Heart left ventricle (tissue), 16 donors: Measurements from ENCODE around the gene PRG2. TPM values are rescaled to one million over a fixed set of nuclear protein-coding genes. Genes with fewer than 3 reads are reported as not detected.

Experiments
- ATAC-seq, 4 donors: fragments of 200-7000 bp; cut with Tn5 transposase; one replicate each; pipeline ENCODE4 v1.9.1; 2020 to 2022; ENCODE audit warnings: moderate library complexity in 4 of 4, mild to moderate bottlenecking in 3 of 4, moderate number of reproducible peaks in 1 of 4
- DNase-seq, 5 donors: peaks; one replicate each; pipeline ENCODE4 v3.0.0-alpha.2; 2020
- H3K27ac ChIP-seq, 12 donors: fragments of 200-600 bp; sonication (generic) in 4 of 12; one replicate each; pipeline versions ENCODE4 v1.5.0 to v1.8.0; 2016 to 2022; ENCODE audit warnings: mild to moderate bottlenecking in 2 of 12
- H3K27me3 ChIP-seq, 9 donors: fragments of 200-600 bp; sonication (generic) in 2 of 9; one replicate each; pipeline versions ENCODE4 v1.5.1 to v1.8.0; 2016 to 2022; ENCODE audit warnings: mild to moderate bottlenecking in 3 of 9
- H3K36me3 ChIP-seq, 9 donors: fragments of 200-600 bp; sonication (generic) in 2 of 9; one replicate each; pipeline versions ENCODE4 v1.5.0 to v1.8.0; 2018 to 2022; ENCODE audit warnings: mild to moderate bottlenecking in 2 of 9
- H3K4me1 ChIP-seq, 12 donors: fragments of 200-600 bp; sonication (generic) in 4 of 12; one replicate each; pipeline versions ENCODE4 v1.5.0 to v1.8.0; 2016 to 2022; ENCODE audit warnings: mild to moderate bottlenecking in 3 of 12
- H3K4me3 ChIP-seq, 12 donors: fragments of 200-600 bp; sonication (generic) in 4 of 12; one replicate each; pipeline versions ENCODE4 v1.5.0 to v1.8.0; 2017 to 2022; ENCODE audit warnings: mild to moderate bottlenecking in 9 of 12, moderate library complexity in 4 of 12
- H3K9me3 ChIP-seq, 12 donors: fragments of 200-600 bp; sonication (generic) in 4 of 12; one replicate each; pipeline versions ENCODE4 v1.5.0 to v1.8.0; 2016 to 2022; ENCODE audit warnings: mild to moderate bottlenecking in 1 of 12
- POLR2A ChIP-seq, 2 donors: fragments of 450-650 bp; IDR thresholded peaks; one replicate each; pipeline ENCODE4 v1.6.1; 2017; ENCODE audit warnings: antibody characterized with exemption in 2 of 2, mild to moderate bottlenecking in 2 of 2, moderate library complexity in 2 of 2
- WGBS, 4 donors: extraction: QIAGEN DNeasy Blood & Tissue Kit in 2 of 4; methylation state at CpG; one replicate each; pipeline versions ENCODE4 v1.1.5 to v1.1.7; 2013 to 2018; 5-methylcytosine and 5-hydroxymethylcytosine counted together
- intact Hi-C, 10 donors: fragments of 100-400 bp; cut with DNase I; formaldehyde crosslinking; loops; one replicate each; pipeline versions ENCODE4 v1.11.1 to v1.14.2; 2022
- polyA plus RNA-seq, 2 donors: library from polyadenylated mRNA; stranded (reverse); fragments of 200-250 nt; gene quantifications; one replicate each; pipeline ENCODE4 v1.2.3, GENCODE V29; 2013
- total RNA-seq, 9 donors: library from RNA; depleted of rRNA in 2 of 9; stranded (reverse); fragments of >200 nt in 2 of 9; fragmentation: NEBNext Ultra II Directional in 3 of 9; extraction: Animal tissue kit (Norgen Biotek cat#: 25700) in 3 of 9; gene quantifications; one replicate each; pipeline versions ENCODE4 v1.1.0 to v1.2.4, GENCODE V29; 2016 to 2023
- TF ChIP-seq, protein P1 (sequence below), 12 donors: fragments of 200-600 bp; sonication (generic) in 4 of 12; IDR thresholded peaks; one replicate each; pipeline versions ENCODE4 v1.5.0 to v1.8.0; 2018 to 2022; ENCODE audit warnings: antibody characterized with exemption in 12 of 12, mild to moderate bottlenecking in 5 of 12
- donor health status: ischemic (EF 13 %, LVEDD 7.1; RV severe dilation, severe dysfunction).
- donor health status: healthy with polysubstance abuse.
- donor health status: DM: no; HTN: yes; CAD: no.
- donor health status: DM: no; HTN: no; CAD: no.
- donor health status: ischemic (EF 25% LVEDD 6.9; RV normal size, moderate dysfunction).
- donor health status: ischemic (EF 25% LVEDD 5.7; RV mildly dilated, moderate dysfunction).
- donor health status: healthy.
- donor health status: DM: yes; HTN: yes; CAD: no.
- donor health status: ischemic (EF 35%, LVEDD 5.7; RV mildly dilated, moderate dysfunction).
- donor health status: nonischemic (EF 11% LVEDD 7.7; RV severe dilation, severe dysfunction).
- donor health status: DM: yes; HTN: yes; CAD: no.
- donor health status: PGD.
- donor health status: ischemic (EF 29% LVEDD 5.4; RV normal size, mild dysfunction).
- donor health status: nonischemic (EF 23%, LVEDD 6.1; RV moderate dilation, normal function).

The PRG2 gene
- total and polyA plus RNA-seq, 11 donors = 0.04 to 0.27 (median 0.20) TPM; not detected in 6

DNA sequence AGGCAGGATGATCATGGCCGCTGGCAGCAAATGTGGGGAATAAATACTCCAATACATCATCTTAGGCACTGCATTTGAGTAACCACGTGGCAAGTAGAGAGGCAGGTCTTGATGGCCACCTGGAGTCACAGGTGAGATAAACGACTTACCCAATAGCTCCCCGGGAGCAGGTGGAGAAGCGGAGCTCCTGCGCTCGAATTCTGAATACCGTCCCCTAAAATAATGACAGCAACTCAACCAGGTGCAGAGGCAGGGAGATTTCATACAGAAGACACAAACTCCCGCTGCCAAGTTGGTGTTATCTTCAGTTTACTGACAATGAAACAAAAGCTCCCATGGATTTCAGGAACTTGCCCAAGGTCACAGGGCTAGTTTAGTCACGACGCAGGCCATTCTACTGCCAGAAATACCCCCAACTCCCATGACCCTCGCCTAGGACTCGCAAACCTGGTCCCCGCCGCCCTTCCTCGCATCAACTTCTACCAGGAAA, 36.0 kb upstream of the PRG2 start:
- ATAC-seq (no peak), DNase-seq (peak in 2 of 5 donors; percentile 23 to 29)
- Histone ChIP-seq H3K27me3 (no peaks in the 10 kb centered on the region), H3K27ac (peak overlapping the region; percentile 88 to 98 (median 92)), H3K9me3 (no peaks in the 10 kb centered on the region), H3K4me1 (peaks cover 6 to 80% (median 55%) of the 10 kb centered on the region in 12 donors), H3K4me3 (peak overlapping the region; percentile 30 to 79 (median 59)), H3K36me3 (peaks cover 0 to 29% (median 9%) of the 10 kb centered on the region in 9 donors)
- WGBS, 4 donors = 23 to 40% (median 29%) methylated on average over 15 to 16 of the region's 16 CpGs
- TF ChIP-seq, protein P1, sequence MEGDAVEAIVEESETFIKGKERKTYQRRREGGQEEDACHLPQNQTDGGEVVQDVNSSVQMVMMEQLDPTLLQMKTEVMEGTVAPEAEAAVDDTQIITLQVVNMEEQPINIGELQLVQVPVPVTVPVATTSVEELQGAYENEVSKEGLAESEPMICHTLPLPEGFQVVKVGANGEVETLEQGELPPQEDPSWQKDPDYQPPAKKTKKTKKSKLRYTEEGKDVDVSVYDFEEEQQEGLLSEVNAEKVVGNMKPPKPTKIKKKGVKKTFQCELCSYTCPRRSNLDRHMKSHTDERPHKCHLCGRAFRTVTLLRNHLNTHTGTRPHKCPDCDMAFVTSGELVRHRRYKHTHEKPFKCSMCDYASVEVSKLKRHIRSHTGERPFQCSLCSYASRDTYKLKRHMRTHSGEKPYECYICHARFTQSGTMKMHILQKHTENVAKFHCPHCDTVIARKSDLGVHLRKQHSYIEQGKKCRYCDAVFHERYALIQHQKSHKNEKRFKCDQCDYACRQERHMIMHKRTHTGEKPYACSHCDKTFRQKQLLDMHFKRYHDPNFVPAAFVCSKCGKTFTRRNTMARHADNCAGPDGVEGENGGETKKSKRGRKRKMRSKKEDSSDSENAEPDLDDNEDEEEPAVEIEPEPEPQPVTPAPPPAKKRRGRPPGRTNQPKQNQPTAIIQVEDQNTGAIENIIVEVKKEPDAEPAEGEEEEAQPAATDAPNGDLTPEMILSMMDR (IDR thresholded peaks at IDR 0.05) = no peak
- TF ChIP-seq POLR2A (IDR thresholded peaks at IDR 0.05) = no peak
- intact Hi-C loops = loop anchor here in 2 of 10 donors (5.0 kb wide), 1 partner anchor 79 kb away; no protein-coding TSS in a partner anchor

DNA sequence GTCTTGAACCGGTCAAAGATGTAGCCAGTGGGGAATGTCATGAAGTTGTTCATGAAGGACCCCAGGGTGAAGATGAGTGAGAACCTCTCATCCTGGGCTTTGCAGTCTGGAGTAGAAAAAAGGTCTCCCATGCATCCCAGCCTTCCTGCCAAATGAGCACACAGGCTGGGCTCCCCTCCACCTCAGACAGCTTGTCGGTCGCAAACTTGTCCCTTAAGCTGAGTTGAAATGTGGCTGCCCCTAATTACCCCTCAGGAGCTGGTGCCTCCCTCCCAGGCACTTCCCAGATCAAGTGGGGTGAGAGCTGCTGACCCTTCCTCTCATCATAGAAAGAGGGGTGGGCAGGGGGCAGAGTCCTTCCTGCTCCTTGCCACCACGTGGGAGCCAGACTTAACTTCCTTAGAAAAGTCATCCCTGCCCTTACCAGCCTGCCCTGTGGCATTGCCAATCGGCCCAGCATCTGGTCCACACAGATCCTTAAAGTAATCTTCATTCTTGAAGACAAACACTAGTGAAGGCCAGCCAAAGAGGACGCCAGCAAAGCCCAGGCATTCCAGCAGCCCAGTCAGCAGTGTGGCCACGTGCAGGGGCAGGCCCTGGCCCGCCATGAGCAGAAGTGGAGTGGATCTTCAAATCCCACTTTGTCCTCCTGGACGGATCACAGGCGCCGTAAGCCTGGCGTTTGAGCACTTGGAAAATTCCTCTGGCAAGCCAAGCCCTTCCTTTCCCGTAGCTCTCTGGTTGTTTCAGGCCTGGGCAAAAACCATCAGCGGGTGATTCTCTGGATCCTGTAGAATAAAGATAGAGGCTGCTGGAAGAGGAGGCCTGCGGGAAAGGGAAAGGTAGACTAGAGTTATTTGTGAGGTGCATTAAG, 35.4 kb upstream of the PRG2 start:
- intact Hi-C loops = loop anchor here in 2 of 10 donors (2.0 to 5.0 kb wide), 2 partner anchors 19 to 79 kb away; no protein-coding TSS in a partner anchor
- Histone ChIP-seq H3K9me3 (no peaks in the 10 kb centered on the region), H3K4me3 (peak overlapping the region in 11 of 12 donors; percentile 32 to 79 (median 61)), H3K4me1 (peaks cover 6 to 76% (median 55%) of the 10 kb centered on the region in 12 donors), H3K27me3 (no peaks in the 10 kb centered on the region), H3K36me3 (peaks cover 0 to 36% (median 14%) of the 10 kb centered on the region in 9 donors), H3K27ac (peak overlapping the region; percentile 88 to 98 (median 92))
- peak; percentile 13 to 45 (median 30) for ATAC-seq
- WGBS, 4 donors = 30 to 51% (median 35%) methylated on average over 9 to 15 of the region's 15 CpGs
- DNase-seq = peak; percentile 70 to 74 (median 72)
- TF ChIP-seq, protein P1 (IDR thresholded peaks at IDR 0.05) = no peak
- no peak for TF ChIP-seq POLR2A (IDR thresholded peaks at IDR 0.05)

DNA sequence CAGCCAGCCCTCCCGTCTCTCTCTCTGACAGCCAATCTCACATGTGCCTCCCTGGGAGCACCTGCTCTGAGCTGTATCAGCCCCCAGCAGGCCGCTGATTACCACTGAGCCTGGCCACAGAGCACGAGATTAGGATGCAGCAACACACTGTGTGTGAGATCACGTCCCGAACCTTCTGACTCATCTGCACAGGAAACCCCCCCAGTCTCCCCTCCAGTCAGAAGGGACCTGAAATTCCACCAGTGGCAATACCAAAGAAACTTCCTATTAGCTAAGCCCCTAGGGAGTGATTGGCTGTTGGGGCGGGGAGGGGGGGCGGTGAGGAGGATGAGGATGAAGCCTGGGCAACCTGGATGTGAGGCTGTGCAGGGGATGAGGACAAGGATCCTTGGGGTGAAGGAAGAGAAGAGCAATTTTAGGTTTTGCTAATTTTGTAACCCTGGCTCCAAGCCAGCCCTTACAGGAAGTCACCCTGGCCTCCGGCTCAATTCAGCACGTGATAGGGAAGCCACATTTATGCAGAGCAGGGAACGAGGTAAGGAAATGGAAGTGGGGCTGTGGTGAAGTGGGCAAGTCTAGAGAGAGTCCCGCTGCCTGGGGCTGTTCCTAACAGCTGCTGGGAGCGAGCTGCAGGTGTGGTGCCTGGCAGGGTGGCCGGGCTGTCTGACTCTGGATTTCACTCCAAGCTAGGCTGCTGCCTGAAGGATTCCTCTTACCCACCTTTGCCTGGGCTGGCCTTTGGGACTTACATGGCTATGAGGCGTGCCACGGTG, 34.5 kb upstream of the PRG2 start:
- Histone ChIP-seq H3K27ac (peak overlapping the region; percentile 88 to 98 (median 92)), H3K36me3 (peaks cover 0 to 44% (median 22%) of the 10 kb centered on the region in 9 donors), H3K27me3 (no peaks in the 10 kb centered on the region), H3K9me3 (no peaks in the 10 kb centered on the region), H3K4me1 (peaks cover 6 to 68% (median 55%) of the 10 kb centered on the region in 12 donors), H3K4me3 (peak overlapping the region in 9 of 12 donors; percentile 10 to 79 (median 61))
- ATAC-seq = peak; percentile 27 to 88 (median 80)
- intact Hi-C loops = loop anchor here in 2 of 10 donors (2.0 to 5.0 kb wide), 2 partner anchors 18 to 78 kb away; no protein-coding TSS in a partner anchor
- DNase-seq = peak; percentile 75 to 86 (median 77)
- TF ChIP-seq, protein P1 (IDR thresholded peaks at IDR 0.05) = no peak
- no peak for TF ChIP-seq POLR2A (IDR thresholded peaks at IDR 0.05)
- 31 to 43% (median 39%) methylated on average over 14 to 15 of the region's 15 CpGs for WGBS, 4 donors
